GM12865 (cell line): ENCODE data around the gene GOLGA8J.
"Not testable (repeated sequence)": the region's sequence is repeated elsewhere in the genome, so short reads cannot be mapped to it uniquely, and the experiment has no call there.

Experiments
- DNase-seq: peaks from one replicate; pipeline ENCODE4 v3.0.0; 2010; ENCODE audit warnings: low read depth
- H3K4me3 ChIP-seq: 2 replicates; pipeline ENCODE4 v1.5.1; 2011; ENCODE audit warnings: mild to moderate bottlenecking, low read depth, low read length, control low read depth
- CTCF ChIP-seq: IDR thresholded peaks from 2 replicates; pipeline ENCODE4 v1.5.1; 2011; ENCODE audit warnings: low read length, control low read depth, low read depth, inconsistent platforms; ENCODE audit not compliant: insufficient read depth; ENCODE audit errors: missing control alignments

GOLGA8J gene

GRCh38 chr15:30082655-30083054, at the start of gene GOLGA8J:
TSS of gene GOLGA8J (plus strand) at chr15:30082955. CDS start at chr15:30083053, 98 bp downstream.
- H3K4me3 ChIP-seq, DNase-seq: not testable (repeated sequence)

- no peak for TF ChIP-seq CTCF
- no peak for DNase-seq
- no peak overlapping the region for H3K4me3 ChIP-seq
These were observed 49.5 kb upstream of the GOLGA8J start for GRCh38 chr15:30033211-30033610.

GRCh38 chr15:30033763-30034162, 49.0 kb upstream of the GOLGA8J start:
- no peak overlapping the region for H3K4me3 ChIP-seq
- no peak for TF ChIP-seq CTCF
- no peak for DNase-seq

- DNase-seq: no peak
- no peak for TF ChIP-seq CTCF
- H3K4me3 ChIP-seq: no peak overlapping the region
These were observed 46.6 kb upstream of the GOLGA8J start for GRCh38 chr15:30036036-30036703.

GRCh38 chr15:30038667-30039523, 43.9 kb upstream of the GOLGA8J start:
- no peak overlapping the region for H3K4me3 ChIP-seq
- DNase-seq: no peak
- no peak for TF ChIP-seq CTCF

GRCh38 chr15:30041868-30042267, 40.9 kb upstream of the GOLGA8J start:
- DNase-seq: no peak
- no peak overlapping the region for H3K4me3 ChIP-seq
- TF ChIP-seq CTCF: no peak

- H3K4me3 ChIP-seq: no peak overlapping the region
- DNase-seq: no peak
- no peak for TF ChIP-seq CTCF
These were observed 40.2 kb upstream of the GOLGA8J start for GRCh38 chr15:30042556-30042955.
